Measurements from ENCODE around the gene PIH1D1.

Gene PIH1D1

DNA sequence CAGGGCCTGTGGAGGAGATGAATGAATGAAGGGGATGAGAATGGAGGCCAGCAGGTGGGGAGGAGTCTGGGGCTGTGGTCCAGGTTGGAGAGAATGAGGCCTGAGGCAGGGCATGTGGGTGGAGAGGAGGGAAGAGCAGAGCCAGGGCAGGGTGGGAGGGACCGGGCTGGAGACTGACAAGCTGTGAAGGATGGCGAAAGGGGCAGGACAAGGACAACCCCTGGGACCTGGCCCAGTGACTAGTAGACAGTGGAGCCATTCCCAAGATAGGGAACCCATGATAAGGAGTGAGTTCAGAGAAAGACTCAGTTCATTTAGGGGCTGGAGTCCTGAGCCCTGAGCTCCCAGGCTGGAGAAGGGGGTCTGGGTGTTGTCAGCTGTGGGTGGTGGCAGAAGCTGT is 31.4 kb downstream of the PIH1D1 start:
- H3F3A ChIP-seq (ENCODE audit: control insufficient read depth, insufficient read depth): peaks cover 2% of the 10 kb centered on the region; the same call in 1 of the 2 replicates
- H3K27ac ChIP-seq (ENCODE audit: low read depth, low read length): no peak overlapping the region
- H3K4me1 ChIP-seq (ENCODE audit: control insufficient read depth, low read length): peaks cover 52% of the 10 kb centered on the region
- H3K9me2 ChIP-seq (replicated peaks; ENCODE audit: control insufficient read depth, low read length): no peaks in the 10 kb centered on the region
- H3K4me2 ChIP-seq (ENCODE audit: low read length): no peak overlapping the region
- H3K4me3 ChIP-seq (ENCODE audit: low read length): no peak overlapping the region
- no peaks in the 10 kb centered on the region for H3K9me3 ChIP-seq (ENCODE audit: control insufficient read depth, insufficient read depth, low read length)
- no peaks in the 10 kb centered on the region for H4K20me1 ChIP-seq (ENCODE audit: control insufficient read depth, insufficient read depth, low read depth, low read length)
- no peaks in the 10 kb centered on the region for H3K36me3 ChIP-seq (ENCODE audit: control insufficient read depth, low read length)
- TF ChIP-seq, protein P1, sequence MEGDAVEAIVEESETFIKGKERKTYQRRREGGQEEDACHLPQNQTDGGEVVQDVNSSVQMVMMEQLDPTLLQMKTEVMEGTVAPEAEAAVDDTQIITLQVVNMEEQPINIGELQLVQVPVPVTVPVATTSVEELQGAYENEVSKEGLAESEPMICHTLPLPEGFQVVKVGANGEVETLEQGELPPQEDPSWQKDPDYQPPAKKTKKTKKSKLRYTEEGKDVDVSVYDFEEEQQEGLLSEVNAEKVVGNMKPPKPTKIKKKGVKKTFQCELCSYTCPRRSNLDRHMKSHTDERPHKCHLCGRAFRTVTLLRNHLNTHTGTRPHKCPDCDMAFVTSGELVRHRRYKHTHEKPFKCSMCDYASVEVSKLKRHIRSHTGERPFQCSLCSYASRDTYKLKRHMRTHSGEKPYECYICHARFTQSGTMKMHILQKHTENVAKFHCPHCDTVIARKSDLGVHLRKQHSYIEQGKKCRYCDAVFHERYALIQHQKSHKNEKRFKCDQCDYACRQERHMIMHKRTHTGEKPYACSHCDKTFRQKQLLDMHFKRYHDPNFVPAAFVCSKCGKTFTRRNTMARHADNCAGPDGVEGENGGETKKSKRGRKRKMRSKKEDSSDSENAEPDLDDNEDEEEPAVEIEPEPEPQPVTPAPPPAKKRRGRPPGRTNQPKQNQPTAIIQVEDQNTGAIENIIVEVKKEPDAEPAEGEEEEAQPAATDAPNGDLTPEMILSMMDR (IDR thresholded peaks at IDR 0.05; ENCODE audit: low read depth, low read length, poor library complexity, severe bottlenecking): no peak
- TF ChIP-seq EZH2phosphoT487 (IDR thresholded peaks at IDR 0.05; ENCODE audit: borderline replicate concordance, low read length): no peak
- H3K79me2 ChIP-seq (ENCODE audit: control insufficient read depth, low read length): no peaks in the 10 kb centered on the region
- H3K27me3 ChIP-seq (ENCODE audit: control insufficient read depth, low read length): peaks cover 46% of the 10 kb centered on the region

DNA sequence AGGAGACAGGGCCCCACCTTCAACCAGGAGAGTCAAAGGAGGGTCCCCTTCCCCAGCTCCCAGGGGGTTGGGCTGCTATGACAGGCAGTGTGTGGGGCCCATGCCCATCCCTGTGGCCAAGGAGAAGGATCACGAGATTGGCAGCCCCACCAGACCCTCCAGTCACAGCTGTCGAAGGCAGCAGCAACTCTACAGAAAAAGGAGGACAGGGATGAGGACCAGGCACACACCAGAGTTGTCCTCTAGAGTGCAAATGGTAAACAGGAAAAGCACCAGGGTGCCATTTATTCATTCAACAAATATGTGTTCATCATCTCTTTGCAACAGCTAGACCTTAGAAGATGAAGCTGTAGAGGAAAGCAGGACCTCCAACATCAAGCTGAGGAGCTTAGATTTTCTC is 32.4 kb downstream of the PIH1D1 start:
- peaks cover 59% of the 10 kb centered on the region for H3K4me1 ChIP-seq (ENCODE audit: control insufficient read depth, low read length)
- no peaks in the 10 kb centered on the region for H3K36me3 ChIP-seq (ENCODE audit: control insufficient read depth, low read length)
- H3F3A ChIP-seq (ENCODE audit: control insufficient read depth, insufficient read depth): peaks cover 2% of the 10 kb centered on the region; the same call in 1 of the 2 replicates
- no peaks in the 10 kb centered on the region for H3K9me2 ChIP-seq (replicated peaks; ENCODE audit: control insufficient read depth, low read length)
- no peak overlapping the region for H3K27ac ChIP-seq (ENCODE audit: low read depth, low read length)
- H3K79me2 ChIP-seq (ENCODE audit: control insufficient read depth, low read length): no peaks in the 10 kb centered on the region
- H3K27me3 ChIP-seq (ENCODE audit: control insufficient read depth, low read length): peaks cover 39% of the 10 kb centered on the region
- H3K4me2 ChIP-seq (ENCODE audit: low read length): no peak overlapping the region
- no peaks in the 10 kb centered on the region for H3K9me3 ChIP-seq (ENCODE audit: control insufficient read depth, insufficient read depth, low read length)
- no peaks in the 10 kb centered on the region for H4K20me1 ChIP-seq (ENCODE audit: control insufficient read depth, insufficient read depth, low read depth, low read length)
- H3K4me3 ChIP-seq (ENCODE audit: low read length): no peak overlapping the region
- no peak for TF ChIP-seq EZH2phosphoT487 (IDR thresholded peaks at IDR 0.05; ENCODE audit: borderline replicate concordance, low read length)
- TF ChIP-seq, protein P1 (IDR thresholded peaks at IDR 0.05; ENCODE audit: low read depth, low read length, poor library complexity, severe bottlenecking): no peak

DNA sequence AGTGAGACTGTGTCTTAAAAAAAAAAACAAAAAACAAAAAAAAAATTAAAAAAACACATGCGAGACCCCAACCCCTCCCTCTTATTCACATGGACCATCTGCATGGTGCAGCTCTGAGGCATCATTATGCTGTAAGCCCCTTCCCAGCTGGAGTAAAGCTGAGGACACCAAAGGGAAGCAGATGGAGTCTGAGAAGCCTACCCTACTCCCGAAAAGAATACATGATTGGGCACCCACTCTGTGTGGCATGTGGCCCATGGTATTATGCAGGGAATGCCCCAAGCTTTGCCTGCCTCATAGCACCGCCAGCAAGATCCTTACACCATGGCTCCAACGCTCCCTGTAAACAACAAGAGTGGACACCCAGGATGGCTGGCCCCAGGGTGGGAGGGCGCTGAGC is 33.1 kb downstream of the PIH1D1 start:
- Histone ChIP-seq H3K27me3 (ENCODE audit: control insufficient read depth, low read length) (peaks cover 32% of the 10 kb centered on the region), H3K27ac (ENCODE audit: low read depth, low read length) (peak overlapping the region; percentile 26; the same call in 1 of the 2 replicates), H3K36me3 (ENCODE audit: control insufficient read depth, low read length) (no peaks in the 10 kb centered on the region), H4K20me1 (ENCODE audit: control insufficient read depth, insufficient read depth, low read depth, low read length) (no peaks in the 10 kb centered on the region), H3K79me2 (ENCODE audit: control insufficient read depth, low read length) (no peaks in the 10 kb centered on the region), H3F3A (ENCODE audit: control insufficient read depth, insufficient read depth) (no peaks in the 10 kb centered on the region; the same call in 1 of the 2 replicates), H3K4me2 (ENCODE audit: low read length) (no peak overlapping the region), H3K4me1 (ENCODE audit: control insufficient read depth, low read length) (peaks cover 54% of the 10 kb centered on the region), H3K9me3 (ENCODE audit: control insufficient read depth, insufficient read depth, low read length) (no peaks in the 10 kb centered on the region), H3K4me3 (ENCODE audit: low read length) (no peak overlapping the region), H3K9me2 (replicated peaks; ENCODE audit: control insufficient read depth, low read length) (no peaks in the 10 kb centered on the region)
- TF ChIP-seq EZH2phosphoT487 (IDR thresholded peaks at IDR 0.05; ENCODE audit: borderline replicate concordance, low read length): no peak
- TF ChIP-seq, protein P1 (IDR thresholded peaks at IDR 0.05; ENCODE audit: low read depth, low read length, poor library complexity, severe bottlenecking): no peak
